ENCODE data around the gene ATG5.
A peak's percentile ranks its signal among the peaks of the same experiment; 100 is the strongest.
"Not testable (repeated sequence)": the region's sequence is repeated elsewhere in the genome, so short reads cannot be mapped to it uniquely, and the experiment has no call there.

ATG5 gene

DNA sequence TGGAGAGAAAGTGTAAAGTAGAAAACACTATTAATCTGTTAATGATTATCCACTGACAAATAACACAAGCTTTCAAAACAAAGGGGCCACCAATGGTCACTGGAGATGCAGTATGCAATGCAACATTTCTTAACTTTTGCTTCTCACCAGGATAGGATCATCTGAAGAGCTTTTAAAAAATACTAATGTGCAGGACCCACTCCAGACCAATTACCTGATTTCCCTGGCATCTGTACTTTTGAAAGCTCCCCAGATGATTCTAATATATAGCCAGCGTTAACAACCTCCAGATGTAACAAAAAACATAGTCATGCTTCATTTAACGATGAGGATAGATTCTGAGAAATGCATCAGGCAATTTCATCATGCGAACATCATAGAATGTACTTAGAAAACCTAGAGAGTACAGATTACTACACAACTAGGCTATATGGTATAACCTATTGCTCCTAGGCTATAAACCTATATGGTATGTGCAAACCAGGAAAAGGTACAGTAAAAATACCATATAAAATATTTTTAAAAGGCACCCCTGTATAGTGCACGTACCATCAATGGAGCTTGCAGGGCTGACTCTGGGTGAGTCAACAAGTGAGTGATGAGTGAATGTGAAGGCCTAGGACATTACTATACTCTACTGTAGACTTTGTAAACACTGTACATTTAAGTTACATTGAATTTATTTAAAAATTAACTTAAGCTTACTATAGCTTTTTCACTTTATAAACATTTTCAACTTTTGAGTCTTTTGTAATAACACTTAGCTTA, 69.2 kb downstream of the ATG5 start:
- DNase-seq = no peak

DNA sequence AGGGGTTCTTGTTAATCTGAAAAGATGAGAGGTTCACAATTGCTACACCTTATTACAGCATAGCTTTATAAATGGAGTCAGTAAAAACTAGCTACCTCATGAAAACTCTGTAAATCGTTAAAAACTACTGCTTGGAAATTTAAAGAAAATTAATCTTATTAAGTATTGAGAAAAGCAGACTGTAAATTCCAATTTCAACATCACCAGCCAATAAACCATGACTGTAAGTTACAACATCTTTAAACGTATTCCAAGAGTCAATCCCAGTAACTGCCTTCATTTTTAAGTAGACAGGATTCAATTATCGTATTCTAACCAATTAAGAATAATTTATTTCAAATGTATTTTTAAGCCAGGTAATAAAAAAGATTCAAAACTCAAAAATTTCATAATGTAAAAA, 70.3 kb downstream of the ATG5 start:
- no peak for DNase-seq

DNA sequence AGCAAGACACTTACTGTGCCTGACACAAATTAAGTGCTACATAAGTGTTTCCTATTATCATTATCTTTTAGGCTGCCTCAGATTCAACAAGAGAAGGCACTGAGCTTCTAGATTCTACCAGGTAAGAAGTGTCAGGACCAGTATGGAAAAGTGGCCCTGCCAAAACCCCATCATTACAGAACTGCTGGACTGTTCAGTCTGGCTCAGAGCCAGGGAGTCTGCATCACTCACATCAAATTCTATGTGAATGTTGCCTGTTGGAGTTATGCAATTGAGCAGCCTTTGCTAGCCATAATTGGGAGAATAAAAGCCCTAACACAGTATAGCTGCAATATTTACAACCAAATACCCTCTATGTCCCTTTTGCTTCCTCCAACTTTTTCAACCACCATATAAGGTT, 70.9 kb downstream of the ATG5 start:
- DNase-seq = no peak

DNA sequence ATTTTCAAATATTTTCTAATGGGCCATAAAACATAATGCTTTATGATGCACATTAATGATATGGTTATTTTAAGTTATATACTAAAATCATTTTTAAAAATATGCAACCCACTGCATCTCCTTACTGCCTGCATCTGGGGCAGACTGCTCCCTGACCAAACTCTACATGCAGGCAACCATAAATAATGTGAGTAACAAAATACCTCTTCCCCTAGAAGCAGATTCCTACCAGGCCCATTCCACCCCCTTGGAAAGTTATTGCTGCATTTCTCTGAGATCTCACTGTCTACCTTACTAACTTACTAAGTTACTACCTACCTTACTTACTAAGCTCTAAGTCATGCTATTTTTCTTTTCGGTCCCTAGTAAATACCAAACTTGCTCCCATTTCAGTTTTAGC, 71.8 kb downstream of the ATG5 start:
- no peak for DNase-seq

DNA sequence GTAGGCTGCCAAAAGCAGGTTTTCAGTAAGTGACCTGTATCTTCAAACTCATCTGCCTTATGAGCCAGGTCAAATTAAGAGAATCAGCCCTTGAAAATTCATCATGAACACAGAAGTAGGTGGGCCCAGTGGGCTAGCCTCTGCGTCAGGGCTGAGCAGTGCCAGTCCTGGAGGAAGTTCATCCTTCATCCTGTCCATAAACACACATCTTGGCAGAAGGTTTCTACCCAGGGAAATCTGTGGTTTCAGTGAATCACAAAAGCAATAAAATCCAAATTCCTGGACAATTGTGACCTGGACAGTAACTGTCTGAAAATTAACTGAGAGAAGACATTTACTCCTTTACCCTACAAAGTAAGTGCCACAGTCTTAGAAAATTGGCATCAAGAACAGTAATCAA, 72.4 kb downstream of the ATG5 start:
- DNase-seq = no peak

DNA sequence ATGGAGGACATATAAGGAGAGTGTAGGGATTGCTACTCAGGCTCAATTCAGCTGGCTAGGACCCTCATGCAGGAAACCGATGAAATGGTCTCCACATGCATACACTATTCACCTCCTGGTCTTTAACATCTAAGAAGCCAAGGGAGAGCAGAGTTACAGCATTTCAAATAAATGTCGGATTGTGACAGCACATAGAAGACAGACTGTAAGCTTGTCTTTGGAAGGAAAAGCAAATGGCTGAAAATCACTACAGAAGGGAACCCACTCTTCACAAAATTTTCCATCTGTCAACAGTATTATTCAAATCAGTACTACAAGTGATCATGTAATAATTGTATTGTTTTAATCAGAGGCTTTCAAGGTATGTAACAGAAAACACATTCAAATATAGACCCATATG, 72.9 kb downstream of the ATG5 start:
- no peak for DNase-seq

DNA sequence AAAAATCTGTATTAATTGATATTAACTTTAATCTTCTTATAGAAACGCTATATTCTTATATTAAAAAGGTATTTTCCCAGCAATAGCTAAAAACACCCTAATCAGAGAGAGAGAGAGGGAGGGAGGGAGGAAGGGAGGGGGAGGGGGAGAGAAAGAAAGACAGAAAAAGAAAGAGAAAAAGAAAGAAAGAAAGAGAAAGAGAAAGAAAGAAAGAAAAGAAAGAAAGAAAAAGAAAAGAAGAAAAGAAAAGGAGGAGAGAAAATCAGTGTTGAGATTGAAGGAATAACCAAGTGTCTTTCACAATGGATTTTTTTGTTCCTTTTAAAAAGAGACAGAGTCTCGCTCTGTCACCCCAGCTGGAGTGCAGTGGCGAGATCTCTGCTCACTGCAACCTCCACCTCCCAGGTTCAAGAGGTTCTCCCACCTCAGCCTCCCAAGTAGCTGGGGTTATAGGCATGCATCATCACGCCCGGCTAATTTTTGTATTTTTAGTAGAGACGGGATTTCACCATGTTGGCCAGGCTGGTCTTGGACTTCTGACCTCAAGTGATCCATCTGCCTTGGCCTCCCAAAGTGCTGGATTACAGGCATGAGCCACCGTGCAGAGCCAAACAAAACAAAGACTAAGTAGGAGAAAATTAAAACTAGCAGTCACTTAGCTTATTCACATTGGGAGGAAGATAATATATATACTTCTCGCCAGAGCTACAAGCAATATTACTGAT, 73.9 kb downstream of the ATG5 start:
- not testable (repeated sequence) for DNase-seq

DNA sequence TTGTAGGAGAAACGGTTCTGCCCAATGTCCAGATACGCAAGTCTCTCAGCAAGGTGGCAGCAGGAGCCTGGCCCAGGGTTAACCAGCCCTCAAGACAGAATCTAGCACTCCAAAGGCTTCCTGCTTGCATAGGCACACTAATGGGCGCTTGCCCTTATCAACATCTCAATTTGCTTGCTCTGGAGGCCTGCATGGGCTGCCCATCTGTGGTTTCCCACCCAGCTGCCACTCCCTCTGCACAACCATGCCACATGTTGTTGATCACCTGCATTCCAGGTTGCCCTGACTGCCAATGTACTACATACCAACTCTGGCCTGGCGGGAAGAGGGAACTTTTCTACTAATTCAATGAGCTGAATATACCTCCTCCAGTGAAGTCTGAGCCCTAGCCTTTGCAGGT, 74.6 kb downstream of the ATG5 start:
- no peak for DNase-seq

DNA sequence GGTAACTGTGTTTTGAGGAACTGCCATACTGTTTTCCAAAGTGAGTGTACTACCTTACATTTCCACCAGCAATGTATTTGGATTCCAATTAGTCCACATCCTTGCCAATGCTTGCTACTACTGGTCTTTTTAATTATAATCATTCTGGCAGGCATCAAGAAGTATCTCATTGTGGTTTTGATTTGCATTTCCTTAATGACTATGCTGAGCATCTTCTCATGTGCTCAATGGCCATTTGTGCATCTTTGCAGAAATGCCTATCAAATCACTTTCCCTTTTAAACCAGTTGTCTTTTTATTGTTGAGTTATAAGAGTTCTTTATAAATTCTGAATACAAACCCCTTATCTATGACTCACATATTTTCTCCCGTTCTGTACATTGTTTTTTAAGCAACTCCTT, 75.9 kb downstream of the ATG5 start:
- DNase-seq = no peak

DNA sequence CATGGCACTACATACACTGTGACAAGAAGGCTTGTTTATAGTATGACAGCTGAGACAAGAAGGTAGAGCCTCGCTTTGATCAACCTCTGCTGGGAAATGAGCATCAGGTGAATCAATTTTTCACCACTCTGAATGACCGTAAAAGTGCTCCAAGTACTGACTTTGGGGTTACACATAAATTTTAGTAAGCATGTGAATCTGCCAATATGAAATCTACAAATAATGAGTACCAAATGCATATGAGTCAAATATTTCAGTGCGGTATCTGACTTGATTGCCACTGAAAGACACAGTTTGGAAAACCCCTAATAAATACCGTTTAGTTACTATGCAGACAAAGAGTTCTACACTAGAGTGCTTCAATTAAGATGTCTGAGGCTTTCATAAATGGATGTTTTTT, 77.8 kb downstream of the ATG5 start:
- DNase-seq = no peak

DNA sequence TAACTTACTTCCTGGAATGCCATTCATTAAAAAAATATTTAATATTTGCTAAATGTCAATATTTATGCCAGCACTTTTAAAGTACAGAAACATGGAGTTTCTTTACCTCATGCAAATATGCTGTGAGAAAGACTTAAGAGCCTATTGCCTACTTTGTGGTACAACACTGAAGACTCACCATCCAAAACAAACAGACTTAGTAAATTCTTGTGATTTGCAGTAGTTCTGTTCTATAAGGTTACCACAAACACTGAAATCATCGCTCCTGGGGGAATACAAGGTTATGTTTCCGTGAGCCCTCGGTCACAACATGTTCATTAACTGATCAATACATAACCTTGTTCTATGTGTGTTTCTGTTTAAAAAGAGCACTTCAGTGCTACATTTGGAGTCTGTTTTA, 78.3 kb downstream of the ATG5 start:
- DNase-seq = no peak

DNA sequence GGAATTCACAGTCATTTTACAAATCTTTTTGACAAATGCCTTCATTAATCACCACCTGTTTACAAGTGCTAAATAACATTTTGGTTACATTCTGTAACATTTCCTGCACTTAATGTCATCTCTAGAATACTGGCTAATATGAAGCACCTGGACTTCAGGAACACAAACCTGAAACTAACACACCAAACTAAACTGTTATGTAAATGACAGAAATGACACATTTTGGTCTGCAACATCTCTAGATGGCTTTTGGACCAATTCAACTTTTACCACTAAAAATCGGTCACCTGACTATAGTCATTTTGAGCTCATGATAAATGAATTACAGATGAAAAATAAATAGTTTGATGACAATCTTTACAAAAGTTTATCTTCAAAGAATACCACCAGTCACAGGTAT, 80.6 kb downstream of the ATG5 start:
- DNase-seq = no peak

DNA sequence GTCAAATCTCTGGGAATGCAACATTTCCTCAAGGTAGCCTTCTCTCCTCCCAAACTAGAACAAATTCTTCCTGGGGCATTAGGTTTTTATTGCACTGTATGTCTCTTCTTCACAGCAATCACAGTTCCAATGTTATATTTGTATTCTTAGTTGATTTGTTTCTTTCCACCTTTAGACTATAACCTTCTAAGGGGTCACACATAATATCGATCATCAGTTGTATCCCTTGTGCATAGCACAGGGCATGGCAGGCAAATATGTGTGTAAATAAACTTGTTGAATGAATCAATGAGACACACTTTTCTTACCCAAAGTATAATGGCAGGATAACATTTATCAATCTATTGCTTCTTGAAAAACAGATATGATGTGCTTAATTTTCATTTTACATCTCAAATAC, 81.0 kb downstream of the ATG5 start:
- DNase-seq = no peak

DNA sequence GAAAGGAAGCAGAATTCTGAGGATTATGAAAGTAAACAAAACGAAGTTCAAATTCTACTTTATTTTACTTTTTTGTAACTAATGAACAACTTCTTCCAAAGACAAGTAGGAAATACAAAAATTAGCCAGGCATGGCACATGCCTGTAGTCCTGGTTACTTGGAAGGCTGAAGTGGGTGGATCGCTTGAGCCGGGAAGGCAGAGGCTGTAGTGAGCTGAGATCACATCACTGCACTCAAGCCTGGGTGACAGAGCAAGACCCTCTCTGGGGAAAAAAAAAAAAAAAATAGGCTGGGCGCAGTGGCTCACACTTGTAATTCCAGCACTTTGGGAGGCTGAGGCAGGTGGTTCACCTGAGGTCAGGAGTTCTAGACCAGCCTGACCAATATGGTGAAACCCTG, 82.3 kb downstream of the ATG5 start:
- DNase-seq = no peak

DNA sequence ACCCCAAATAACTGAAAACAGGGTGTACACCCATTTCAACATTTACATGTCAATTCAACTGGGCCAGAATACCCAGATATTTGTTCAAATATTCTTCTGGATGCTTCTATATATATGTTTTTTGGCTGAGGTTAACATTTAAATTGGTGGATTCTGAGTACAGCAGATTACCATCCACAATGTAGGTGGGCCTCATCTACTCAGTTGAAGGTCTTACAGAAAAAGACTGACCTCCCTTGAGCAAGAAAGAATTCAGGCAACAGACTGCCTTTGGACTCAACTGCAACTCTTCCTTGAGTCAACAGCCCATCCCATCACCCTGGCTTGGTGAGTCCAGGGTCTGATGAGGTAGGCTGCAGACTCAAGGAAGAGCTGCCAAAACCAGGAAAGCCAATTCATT, 84.1 kb downstream of the ATG5 start:
- DNase-seq = no peak

DNA sequence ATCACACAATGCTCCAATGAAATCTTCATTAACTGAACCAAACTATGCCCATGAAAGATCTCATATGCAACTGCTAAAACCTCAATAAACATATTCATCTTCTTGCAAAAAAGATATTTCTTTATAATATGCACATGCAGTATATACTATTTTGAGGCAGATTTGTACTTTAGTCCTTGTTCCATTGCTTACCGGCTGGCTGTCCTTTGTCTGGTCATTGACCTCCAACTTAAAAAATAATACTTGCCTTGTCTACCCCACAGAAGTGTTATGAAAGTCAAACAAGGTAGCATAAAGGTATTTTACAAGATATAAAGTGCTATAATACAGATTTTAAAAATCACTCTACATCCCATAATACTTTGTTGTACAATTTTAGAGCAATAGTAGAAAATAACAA, 88.3 kb downstream of the ATG5 start:
- DNase-seq = no peak

DNA sequence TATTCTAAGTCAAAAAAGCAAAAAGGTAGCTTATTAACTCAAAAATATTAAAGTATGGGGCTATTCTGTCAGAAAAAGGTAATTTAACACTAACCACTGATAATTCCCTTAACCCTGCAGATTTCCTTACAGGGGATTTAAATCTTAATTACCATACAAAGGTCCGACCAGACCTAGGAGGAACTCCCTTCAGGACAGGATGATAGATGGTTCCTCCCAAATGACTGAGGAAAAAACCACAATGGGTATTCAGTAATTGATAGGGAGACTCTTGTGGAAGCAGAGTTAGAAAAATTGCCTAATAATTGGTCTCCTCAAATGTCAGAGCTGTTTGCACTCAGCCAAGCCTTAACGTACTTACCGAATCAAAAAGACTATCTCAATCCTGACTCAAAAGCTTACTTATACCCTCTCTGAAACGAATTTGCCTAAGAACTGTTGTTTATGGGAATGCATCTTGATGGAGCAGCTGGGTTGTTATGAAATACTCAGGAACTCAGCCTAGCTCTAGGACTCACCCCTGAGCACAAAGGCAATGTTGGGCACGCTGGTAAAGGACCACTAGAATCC, 95.6 kb downstream of the ATG5 start:
- DNase-seq = not testable (repeated sequence)

DNA sequence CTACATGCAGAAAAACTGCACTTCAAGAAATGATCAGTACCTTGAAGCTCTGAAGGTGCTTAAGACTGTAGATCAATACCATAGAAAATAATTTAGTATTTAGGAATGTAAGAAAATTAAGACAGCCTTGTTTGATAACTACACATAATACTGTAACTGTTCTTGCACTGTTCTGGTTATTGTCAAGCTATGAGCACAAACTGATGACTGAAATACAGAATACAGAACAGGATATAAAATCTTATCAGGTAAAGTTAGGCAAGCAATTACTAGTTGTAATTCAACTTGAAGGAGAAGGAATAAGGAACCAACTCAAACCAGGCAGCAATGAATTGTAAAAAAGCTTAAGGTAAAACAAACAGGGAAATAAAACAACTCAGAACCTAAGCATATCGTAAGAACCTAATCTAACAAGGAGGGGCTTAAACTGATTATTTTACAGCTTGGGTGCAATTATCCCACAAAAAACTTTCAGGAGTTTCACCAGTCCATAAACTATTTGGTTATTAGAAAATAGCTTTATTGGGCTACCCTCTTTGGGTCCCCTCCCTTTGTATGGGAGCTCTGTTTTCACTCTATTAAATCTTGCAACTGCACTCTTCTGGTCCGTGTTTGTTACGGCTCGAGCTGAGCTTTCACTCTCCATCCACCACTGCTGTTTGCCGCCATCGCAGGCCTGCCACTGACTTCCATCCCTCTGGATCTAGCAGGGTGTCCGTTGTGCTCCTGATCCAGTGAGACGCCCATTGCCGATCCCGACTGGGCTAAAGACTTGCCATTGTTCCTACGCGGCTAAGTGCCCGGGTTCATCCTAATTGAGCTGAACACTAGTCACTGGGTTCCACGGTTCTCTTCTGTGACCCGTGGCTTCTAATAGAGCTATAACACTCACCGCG, 97.7 kb downstream of the ATG5 start:
- no peak for DNase-seq

DNA sequence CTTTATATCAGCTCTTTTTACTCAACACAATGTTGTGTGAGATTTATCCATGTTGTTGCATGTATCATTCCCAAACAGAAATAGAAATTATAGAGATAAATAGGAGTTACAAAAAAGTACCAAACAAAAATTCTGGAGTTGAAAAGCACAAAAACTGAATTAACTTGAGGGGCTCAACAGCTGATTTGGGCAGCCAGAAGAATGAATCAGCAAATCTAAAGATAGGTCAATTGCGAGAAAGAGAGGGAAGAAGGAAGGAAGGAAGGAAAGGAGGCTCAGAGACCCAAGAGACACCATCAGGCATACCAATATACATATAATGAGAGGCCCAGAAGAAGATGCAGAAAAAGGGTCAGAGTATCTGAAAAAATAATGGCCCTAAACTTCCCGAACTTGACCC, 98.9 kb downstream of the ATG5 start:
- DNase-seq = no peak

DNA sequence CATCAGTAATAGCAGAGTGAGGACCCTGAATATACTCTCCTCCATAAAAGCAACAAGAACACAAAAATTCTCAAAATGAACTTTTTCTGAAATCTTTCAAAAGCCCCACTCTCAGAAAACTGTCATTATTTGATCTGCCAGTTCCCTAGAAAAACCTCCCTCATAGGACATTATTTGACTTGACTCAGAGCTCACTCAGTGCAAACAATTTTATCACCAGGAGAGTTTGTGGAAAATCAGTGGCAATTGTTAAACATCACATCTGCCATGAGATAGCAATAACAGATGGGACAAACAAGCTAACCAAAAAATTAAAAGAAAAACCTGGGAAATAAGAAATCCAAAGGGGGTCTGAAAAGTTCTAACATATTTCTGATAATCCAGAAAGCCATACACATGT, 100.0 kb downstream of the ATG5 start:
- no peak for DNase-seq

DNA sequence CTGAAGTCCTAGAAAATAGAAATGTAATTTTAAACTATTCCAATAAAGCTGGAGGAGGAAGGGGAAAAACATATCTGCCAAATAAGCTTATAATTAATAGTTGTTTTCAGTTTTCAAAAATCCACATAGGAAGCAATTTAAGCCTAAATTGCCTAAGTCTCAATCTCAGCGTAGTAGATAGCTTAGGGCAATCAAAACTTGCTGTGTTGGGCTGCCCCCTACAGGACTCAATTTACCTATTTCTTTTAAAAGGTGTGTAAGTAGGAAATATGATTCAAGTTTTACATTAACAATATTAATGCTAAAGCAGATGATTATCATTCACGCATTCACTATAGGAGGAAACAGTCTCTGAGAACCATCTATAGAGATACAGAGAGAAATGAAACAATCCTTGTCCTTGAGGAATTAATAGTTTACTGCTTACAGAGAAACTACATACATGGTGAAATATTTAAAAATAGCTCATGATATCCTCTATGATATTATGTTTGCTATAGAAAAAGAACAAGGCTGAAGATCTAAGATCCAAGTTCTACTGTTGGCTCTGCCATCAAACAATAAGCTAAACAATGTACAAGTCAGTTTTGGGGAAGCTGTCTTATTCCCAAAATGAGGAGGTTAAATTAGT, 102.1 kb downstream of the ATG5 start:
- DNase-seq = peak; percentile 62

DNA sequence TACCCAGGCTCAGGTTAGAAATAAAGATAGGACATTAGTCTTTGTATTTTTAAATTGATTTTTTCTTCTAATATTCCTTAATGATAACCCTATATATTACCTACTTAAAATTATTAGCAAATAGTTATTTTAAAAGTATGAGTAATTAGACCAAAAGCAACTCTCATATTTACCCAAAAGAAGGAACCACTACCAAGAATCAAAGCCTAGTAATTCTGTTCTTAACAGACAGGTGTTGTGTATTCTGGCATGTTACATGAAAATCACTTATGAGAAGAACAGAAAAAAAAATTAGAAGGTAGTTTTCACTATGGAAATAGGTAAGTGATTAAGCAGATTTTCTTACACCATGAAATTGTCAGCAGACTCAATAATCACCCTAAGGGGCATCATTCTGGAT, 105.1 kb downstream of the ATG5 start:
- DNase-seq = no peak

DNA sequence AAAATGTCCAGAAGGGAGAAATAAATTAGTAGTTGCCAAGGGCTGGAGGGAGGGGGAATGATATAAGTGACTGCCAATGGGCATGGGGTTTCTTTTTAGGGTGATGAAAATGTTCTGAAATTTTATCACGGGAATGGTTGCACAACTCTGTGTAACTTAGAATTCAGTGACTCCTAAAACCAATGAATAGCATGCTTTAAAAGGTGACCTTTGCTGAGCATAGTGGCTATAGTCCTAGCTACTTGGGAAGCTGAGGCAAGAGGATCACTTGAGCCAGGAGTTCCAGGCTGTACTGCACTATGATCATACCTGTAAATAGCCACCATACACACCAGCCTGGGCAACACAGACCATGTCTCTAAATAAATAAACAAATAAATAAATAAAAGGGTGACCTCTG, 109.0 kb downstream of the ATG5 start:
- no peak for DNase-seq

Measured in central memory CD4-positive, alpha-beta T cell (primary cell).